Ramos (cell line): ENCODE results near the gene MKLN1.
"Not testable (repeated sequence)": the region's sequence is repeated elsewhere in the genome, so short reads cannot be mapped to it uniquely, and the experiment has no call there.

Experiments used
- in situ Hi-C: fragments of 300-500 bp; cut with MboI; formaldehyde crosslinking; loops from one replicate; pipeline ENCODE4 v1.14.3; 2022; ENCODE audit warnings: low sequenced_read_pairs; ENCODE audit not compliant: unreplicated experiment

MKLN1 gene

GRCh38 chr7:131306777-131307176, 20.9 kb upstream of the MKLN1 start:
- in situ Hi-C loops: no loop called here

- in situ Hi-C loops: no loop called here
Measured at GRCh38 chr7:131307627-131308026, 20.0 kb upstream of the MKLN1 start.

- in situ Hi-C loops: no loop called here
Measured at GRCh38 chr7:131312838-131313237, 14.8 kb upstream of the MKLN1 start.

- in situ Hi-C loops: no loop called here
Measured at GRCh38 chr7:131320603-131321002, 7.1 kb upstream of the MKLN1 start.

GRCh38 chr7:131321656-131322055, 6.0 kb upstream of the MKLN1 start:
- in situ Hi-C loops: no loop called here

- in situ Hi-C loops: no loop called here
Measured at GRCh38 chr7:131322061-131322460, 5.6 kb upstream of the MKLN1 start.

GRCh38 chr7:131322861-131323260, 4.8 kb upstream of the MKLN1 start:
- in situ Hi-C loops: no loop called here

- in situ Hi-C loops: no loop called here
Measured at GRCh38 chr7:131325179-131325840, 2.4 kb upstream of the MKLN1 start.

GRCh38 chr7:131326576-131326975, 1.1 kb upstream of the MKLN1 start:
- in situ Hi-C loops: no loop called here

- in situ Hi-C loops: no loop called here
Measured at GRCh38 chr7:131327049-131327625, 539 bp upstream of the MKLN1 start.

GRCh38 chr7:131328377-131329175, 900 bp downstream of the MKLN1 start:
- in situ Hi-C loops: no loop called here

GRCh38 chr7:131329176-131329570, 1.5 kb downstream of the MKLN1 start:
- in situ Hi-C loops: no loop called here

- in situ Hi-C loops: no loop called here
Measured at GRCh38 chr7:131330299-131330698, 2.6 kb downstream of the MKLN1 start.

- in situ Hi-C loops: no loop called here
Measured at GRCh38 chr7:131331806-131332205, 4.1 kb downstream of the MKLN1 start.

GRCh38 chr7:131332729-131333128, 5.1 kb downstream of the MKLN1 start:
- in situ Hi-C loops: not testable (repeated sequence)

- in situ Hi-C loops: no loop called here
Measured at GRCh38 chr7:131335639-131336381, 8.1 kb downstream of the MKLN1 start.

- in situ Hi-C loops: no loop called here
Measured at GRCh38 chr7:131336956-131337355, 9.3 kb downstream of the MKLN1 start.

- in situ Hi-C loops: no loop called here
Measured at GRCh38 chr7:131338173-131338572, 10.5 kb downstream of the MKLN1 start.

GRCh38 chr7:131338691-131339390, 11.2 kb downstream of the MKLN1 start:
- in situ Hi-C loops: no loop called here

- in situ Hi-C loops: no loop called here
Measured at GRCh38 chr7:131341690-131342089, 14.0 kb downstream of the MKLN1 start.
